Fibroblast of lung (primary cell): Measurements from ENCODE around the gene WRAP73. TPM values are rescaled to one million over a fixed set of nuclear protein-coding genes. Genes with fewer than 3 reads are reported as not detected.

Experiments
- DNase-seq, 2 donors: peaks; one replicate each; pipeline versions ENCODE4 v3.0.0 to v3.0.0-alpha.2; 2010; ENCODE audit warnings: low read depth in 2 of 2
- H2AFZ ChIP-seq: 2 replicates; pipeline ENCODE4 v1.5.1; 2012; ENCODE audit warnings: low read length, control low read depth, inconsistent platforms
- H3K27ac ChIP-seq: 2 replicates; pipeline ENCODE4 v1.5.1; 2011; ENCODE audit warnings: low read length, control low read depth; ENCODE audit not compliant: insufficient read depth
- H3K27me3 ChIP-seq: 2 replicates; pipeline ENCODE4 v1.5.1; 2011; ENCODE audit warnings: mild to moderate bottlenecking, low read length; ENCODE audit not compliant: control insufficient read depth, insufficient read depth
- H3K36me3 ChIP-seq: 2 replicates; pipeline ENCODE4 v1.5.1; 2011; ENCODE audit warnings: low read length; ENCODE audit not compliant: control insufficient read depth, insufficient read depth
- H3K4me1 ChIP-seq: 2 replicates; pipeline ENCODE4 v1.5.1; 2011; ENCODE audit warnings: low read length; ENCODE audit not compliant: control insufficient read depth, insufficient read depth; ENCODE audit errors: extremely low read depth
- H3K4me2 ChIP-seq: 2 replicates; pipeline ENCODE4 v1.5.1; 2011; ENCODE audit warnings: low read length, control low read depth; ENCODE audit not compliant: insufficient read depth; ENCODE audit errors: extremely low read depth
- H3K4me3 ChIP-seq, 4 experiments: fragments of 200-600 bp in 1 of 4; sonication (generic) in 1 of 4; replicated peaks in 1 of 4; 2 replicates each; pipeline ENCODE4 v1.5.1; 2011 to 2016; ENCODE audit warnings: low read length in 4 of 4, low read depth in 3 of 4, mild to moderate bottlenecking in 3 of 4, control low read depth in 2 of 4, inconsistent platforms in 1 of 4, mixed read lengths in 1 of 4; ENCODE audit not compliant: insufficient read depth in 1 of 4; ENCODE audit errors: control extremely low read depth in 1 of 4
- H3K79me2 ChIP-seq: 2 replicates; pipeline ENCODE4 v1.5.1; 2012; ENCODE audit warnings: mild to moderate bottlenecking, low read length, inconsistent platforms; ENCODE audit not compliant: control insufficient read depth, insufficient read depth
- H3K9ac ChIP-seq: 2 replicates; pipeline ENCODE4 v1.5.1; 2011; ENCODE audit warnings: mild to moderate bottlenecking, low read length, control low read depth; ENCODE audit not compliant: insufficient read depth
- H3K9me3 ChIP-seq: 2 replicates; pipeline ENCODE4 v1.5.1; 2012; ENCODE audit warnings: low read depth, low read length; ENCODE audit not compliant: control insufficient read depth, insufficient read depth
- H4K20me1 ChIP-seq: 2 replicates; pipeline ENCODE4 v1.5.1; 2011; ENCODE audit warnings: low read length; ENCODE audit not compliant: control insufficient read depth, insufficient read depth; ENCODE audit errors: extremely low read depth
- CTCF ChIP-seq, 2 donors: IDR thresholded peaks in 1 of 2; conservative IDR thresholded peaks in 1 of 2; 1 replicate in 1 of 2; 2 replicates in 1 of 2; pipeline ENCODE4 v1.5.1; 2011 to 2012; ENCODE audit warnings: low read length in 2 of 2, control low read depth in 1 of 2, inconsistent platforms in 1 of 2, low read depth in 1 of 2, mild to moderate bottlenecking in 1 of 2
- EZH2 ChIP-seq: IDR thresholded peaks from 2 replicates; pipeline ENCODE4 v1.5.1; 2012; ENCODE audit warnings: low read length, control low read depth, mild to moderate bottlenecking; ENCODE audit errors: missing control alignments
- polyA plus RNA-seq, 2 donors: library from polyadenylated mRNA; depleted of rRNA in 1 of 2; stranded (reverse) in 1 of 2; unstranded in 1 of 2; fragments of >200 nt; gene quantifications; 2 replicates each; pipeline ENCODE4 v1.2.1, GENCODE V29; 2011 to 2012; ENCODE audit warnings: missing spikeins in 1 of 2
- total RNA-seq: library from RNA; depleted of rRNA; stranded (reverse); fragments of >200 nt; gene quantifications from 2 replicates; pipeline ENCODE4 v1.2.1, GENCODE V29; 2014

Gene WRAP73
- total and polyA plus RNA-seq, 2 donors (not counting 1 experiment from before 2014, with no cell fraction given), result 12.0 to 15.0 TPM

GRCh38 chr1:3669971-3670431, 20.1 kb upstream of the WRAP73 start:
- H2AFZ ChIP-seq, result no peak overlapping the region
- H3K4me2 ChIP-seq, result no peak overlapping the region
- no peaks in the 10 kb centered on the region for H4K20me1 ChIP-seq
- H3K9me3 ChIP-seq, result no peaks in the 10 kb centered on the region
- H3K27ac ChIP-seq, result no peak overlapping the region
- TF ChIP-seq EZH2, result no peak
- no peak for TF ChIP-seq CTCF (conservative IDR thresholded peaks at IDR 0.05 in 1 of 2, IDR thresholded peaks at IDR 0.05 in 1 of 2; ENCODE audit: low read depth in 1 of 2, low read length in 2 of 2)
- H3K27me3 ChIP-seq, result no peaks in the 10 kb centered on the region
- no peak overlapping the region for H3K4me3 ChIP-seq
- no peaks in the 10 kb centered on the region for H3K4me1 ChIP-seq
- no peaks in the 10 kb centered on the region for H3K79me2 ChIP-seq
- DNase-seq, result no peak
- no peak overlapping the region for H3K9ac ChIP-seq
- H3K36me3 ChIP-seq, result no peaks in the 10 kb centered on the region

- H4K20me1 ChIP-seq, result no peaks in the 10 kb centered on the region
- no peak overlapping the region for H3K27ac ChIP-seq
- no peak overlapping the region for H2AFZ ChIP-seq
- H3K79me2 ChIP-seq, result no peaks in the 10 kb centered on the region
- no peaks in the 10 kb centered on the region for H3K9me3 ChIP-seq
- no peak for TF ChIP-seq CTCF (conservative IDR thresholded peaks at IDR 0.05 in 1 of 2, IDR thresholded peaks at IDR 0.05 in 1 of 2; ENCODE audit: low read depth in 1 of 2, low read length in 2 of 2)
- TF ChIP-seq EZH2, result no peak
- H3K27me3 ChIP-seq, result no peaks in the 10 kb centered on the region
- H3K4me3 ChIP-seq, result no peak overlapping the region
- no peak overlapping the region for H3K4me2 ChIP-seq
- no peak overlapping the region for H3K9ac ChIP-seq
- no peaks in the 10 kb centered on the region for H3K4me1 ChIP-seq
- no peaks in the 10 kb centered on the region for H3K36me3 ChIP-seq
- no peak for DNase-seq
Measured at GRCh38 chr1:3669421-3669821, 19.5 kb upstream of the WRAP73 start.

- no peaks in the 10 kb centered on the region for H3K27me3 ChIP-seq
- no peaks in the 10 kb centered on the region for H3K36me3 ChIP-seq
- no peak overlapping the region for H2AFZ ChIP-seq
- no peaks in the 10 kb centered on the region for H3K9me3 ChIP-seq
- no peak overlapping the region for H3K4me3 ChIP-seq
- no peak overlapping the region for H3K27ac ChIP-seq
- TF ChIP-seq CTCF (conservative IDR thresholded peaks at IDR 0.05 in 1 of 2, IDR thresholded peaks at IDR 0.05 in 1 of 2; ENCODE audit: low read depth in 1 of 2, low read length in 2 of 2), result no peak
- no peaks in the 10 kb centered on the region for H4K20me1 ChIP-seq
- H3K9ac ChIP-seq, result no peak overlapping the region
- H3K79me2 ChIP-seq, result no peaks in the 10 kb centered on the region
- H3K4me1 ChIP-seq, result no peaks in the 10 kb centered on the region
- peak in 1 of 2 donors; percentile 15 for DNase-seq
- no peak overlapping the region for H3K4me2 ChIP-seq
Measured at GRCh38 chr1:3668585-3669300, 18.8 kb upstream of the WRAP73 start.
